K562 (cell line): ENCODE measurements around the gene FFAR1. TPM values are rescaled to one million over a fixed set of nuclear protein-coding genes. Genes with fewer than 3 reads are reported as not detected.
A peak's percentile ranks its signal among the peaks of the same experiment; 100 is the strongest.

ENCODE experiments used
- ATAC-seq: fragments of 200-7000 bp; cut with Tn5 transposase; 3 replicates; pipeline ENCODE4 v1.9.1; 2020; ENCODE audit warnings: moderate library complexity
- BruUV-seq: library from RNA; stranded (reverse); fragments of 400-500 nt; replicated peaks from 2 replicates; lab custom pipeline; 2021; lab: Mats Ljungman, UMichigan
- CTCF ChIA-PET: fragments of 300-600 bp; formaldehyde crosslinking; extraction: SDS; loops from one replicate; lab custom pipeline; 2021; ENCODE audit warnings: low intra/inter-chr PET ratio; lab: Yijun Ruan, JAX
- POLR2A ChIA-PET: fragments of 300-600, 350-650 bp; sonication (Branson Sonifier 250); formaldehyde crosslinking; extraction: SDS; loops from one replicate; lab custom pipeline; 2021; ENCODE audit warnings: antibody characterized with exemption, inconsistent platforms; lab: Yijun Ruan, JAX
- DNase-seq, 4 experiments: peaks; one replicate each; pipeline versions ENCODE4 v3.0.0 to v3.0.0-alpha.2; 2011 to 2018; ENCODE audit warnings: low spot score in 3 of 4, mixed read lengths in 3 of 4; ENCODE audit errors: extremely low read depth in 1 of 4
- FAIRE-seq: peaks from 2 replicates; lab custom pipeline; 2011; peaks lifted over from hg19 to GRCh38; lab: Jason Lieb, UNC
- H2AFZ ChIP-seq: 2 replicates; pipeline ENCODE4 v1.6.0; 2011; ENCODE audit warnings: low read depth, low read length, control low read depth, inconsistent platforms
- H3K27ac ChIP-seq: fragments of 200-600 bp; 3 replicates; pipeline ENCODE4 v1.8.0; 2011; ENCODE audit warnings: low read depth, mild to moderate bottlenecking, control low read depth, inconsistent platforms, low read length, moderate library complexity, mixed read lengths; ENCODE audit errors: extremely low read depth
- H3K27me3 ChIP-seq, 2 experiments: fragments of 300-600 bp in 1 of 2; 2 replicates in 1 of 2; 3 replicates in 1 of 2; pipeline versions ENCODE4 v1.6.0 to v1.8.0; 2011; ENCODE audit warnings: inconsistent platforms in 2 of 2, low read length in 2 of 2, mild to moderate bottlenecking in 1 of 2, mixed read lengths in 1 of 2, moderate library complexity in 1 of 2; ENCODE audit not compliant: control insufficient read depth in 2 of 2, insufficient read depth in 2 of 2
- H3K36me3 ChIP-seq: fragments of 300-600 bp; 3 replicates; pipeline ENCODE4 v1.8.0; 2011; ENCODE audit warnings: mild to moderate bottlenecking, low read length, inconsistent platforms; ENCODE audit not compliant: control insufficient read depth, insufficient read depth
- H3K4me1 ChIP-seq, 2 experiments: fragments of 200-600 bp in 1 of 2; replicated peaks in 1 of 2; 2 replicates in 1 of 2; 3 replicates in 1 of 2; pipeline versions ENCODE4 v1.5.1 to v1.8.0; 2011; ENCODE audit warnings: inconsistent platforms in 2 of 2, low read length in 2 of 2, mild to moderate bottlenecking in 1 of 2, mixed read lengths in 1 of 2, moderate library complexity in 1 of 2; ENCODE audit not compliant: control insufficient read depth in 2 of 2, insufficient read depth in 2 of 2
- H3K4me2 ChIP-seq: 2 replicates; pipeline ENCODE4 v1.6.1; 2011; ENCODE audit warnings: low read length, control low read depth, inconsistent platforms, mixed read lengths; ENCODE audit not compliant: insufficient read depth
- H3K4me3 ChIP-seq: fragments of 200-600 bp; sonication (generic), shearing (Covaris generic); 2 replicates; pipeline ENCODE4 v1.5.1; 2016; ENCODE audit warnings: control low read depth, inconsistent platforms
- H3K79me2 ChIP-seq: fragments of 200-600 bp; 3 replicates; pipeline ENCODE4 v1.8.0; 2011; ENCODE audit warnings: low read length, inconsistent platforms; ENCODE audit not compliant: control insufficient read depth, insufficient read depth
- H3K9ac ChIP-seq, 2 experiments: 2 replicates each; pipeline versions ENCODE4 v1.6.0 to v1.6.1; 2011; ENCODE audit warnings: low read depth in 2 of 2, low read length in 2 of 2, control low read depth in 1 of 2, inconsistent platforms in 1 of 2, mild to moderate bottlenecking in 1 of 2, mixed read lengths in 1 of 2; ENCODE audit not compliant: insufficient read depth in 1 of 2
- H3K9me1 ChIP-seq: one replicate; pipeline ENCODE4 v1.6.0; 2011; ENCODE audit warnings: inconsistent platforms, mild to moderate bottlenecking, low read length, moderate library complexity; ENCODE audit not compliant: control insufficient read depth, insufficient read depth
- H3K9me3 ChIP-seq: replicated peaks from 2 replicates; pipeline ENCODE4 v1.5.1; 2011; ENCODE audit warnings: low read depth, low read length, inconsistent platforms; ENCODE audit not compliant: control insufficient read depth, insufficient read depth
- H4K20me1 ChIP-seq: replicated peaks from 2 replicates; pipeline ENCODE4 v1.6.1; 2011; ENCODE audit warnings: low read length, inconsistent platforms, mixed read lengths; ENCODE audit not compliant: control insufficient read depth, insufficient read depth
- CHD4 ChIP-seq: fragments of 200-600 bp; sonication (generic); IDR thresholded peaks from 3 replicates; pipeline ENCODE4 v1.6.1; 2012; ENCODE audit warnings: low read depth, mild to moderate bottlenecking, mixed read lengths, low read length, inconsistent platforms; ENCODE audit not compliant: insufficient read depth, insufficient replicate concordance, poor library complexity, severe bottlenecking
- EGR1 ChIP-seq: fragments of 450-650 bp; conservative IDR thresholded peaks from 2 replicates; pipeline ENCODE4 v1.6.1; 2017; ENCODE audit warnings: mild to moderate bottlenecking
- L3MBTL2 ChIP-seq: fragments of 450-650 bp; IDR thresholded peaks from 2 replicates; pipeline ENCODE4 v1.6.1; 2016; ENCODE audit warnings: mild to moderate bottlenecking, moderate library complexity
- THRB ChIP-seq: fragments of 450-650 bp; formaldehyde crosslinking; conservative IDR thresholded peaks from 2 replicates; pipeline ENCODE4 v1.4.0; 2022; ENCODE audit warnings: mild to moderate bottlenecking, missing genetic modification characterization
- ZKSCAN1 ChIP-seq: fragments of 150-350 bp; IDR thresholded peaks from 2 replicates; pipeline ENCODE4 v1.6.1; 2016; ENCODE audit warnings: low read depth, low read length
- whole genome bisulfite sequencing: fragments of 100-300 bp; shearing (Covaris generic); methylation state at CpG from one replicate; pipeline ENCODE4 v1.1.6; 2016; ENCODE audit warnings: low coverage, mixed read lengths; ENCODE audit not compliant: insufficient coverage; ENCODE audit errors: missing lambda C conversion rate; 5-methylcytosine and 5-hydroxymethylcytosine counted together
- in situ Hi-C: fragments of 300-500 bp; cut with MboI; formaldehyde crosslinking; loops from 4 replicates; pipeline ENCODE4 v1.15.0; 2018; ENCODE audit warnings: inconsistent platforms, mixed read lengths
- intact Hi-C: fragments of 100-400 bp; cut with micrococcal nuclease; formaldehyde crosslinking; loops from 2 replicates; pipeline ENCODE4 v1.14.2; 2022
- polyA plus RNA-seq, 8 experiments: library from polyadenylated mRNA; depleted of rRNA in 4 of 8; stranded (reverse) in 5 of 8; unstranded in 3 of 8; fragments of >200 nt; fragmentation: Nextera tagmentation in 2 of 8; fragmentation: Illumina TruSeq in 1 of 8; extraction: Ambion mirVana in 2 of 8; extraction: Trizol in 1 of 8; gene quantifications; 2 replicates each; pipeline versions ENCODE4 v1.2.1 to v1.2.3, GENCODE V29; 2011 to 2014; ENCODE audit warnings: inconsistent platforms in 1 of 8, missing spikeins in 1 of 8
- total RNA-seq, 7 experiments: library from RNA; depleted of rRNA in 6 of 7; stranded (reverse); fragments of >200 nt in 6 of 7; fragmentation: Illumina TruSeq in 2 of 7; extraction: Trizol in 2 of 7; gene quantifications; 2 replicates each; pipeline versions ENCODE4 v1.2.1 to v1.2.3, GENCODE V29; 2011 to 2021; ENCODE audit warnings: low replicate concordance in 1 of 7

FFAR1 gene
- total and polyA plus RNA-seq, 9 of the 15 experiments (the other 6 are each of a cell fraction or from before 2014, with no cell fraction given), result not detected

- intact Hi-C loops (no loop called here), in situ Hi-C loops (no loop called here)
- 11% methylated on average over 10 of the region's 11 CpGs for WGBS
- TF ChIP-seq L3MBTL2 (peak; percentile 26; the same call in 1 of the 2 replicates), ZKSCAN1 (peak; percentile 66; the same call in 1 of the 2 replicates), THRB (CRISPR knock-in tag) (no peak), EGR1 (peak; percentile 62), CHD4 (no peak)
- Histone ChIP-seq H3K4me2 (no peak overlapping the region), H3K27me3 (0 out of 5 replicates have a peak, but pooled peaks cover 0 to 3% of the 10 kb centered on the region in 2 experiments), H3K79me2 (no peaks in the 10 kb centered on the region), H3K36me3 (no peaks in the 10 kb centered on the region), H3K9ac (no peak overlapping the region), H2AFZ (no peak overlapping the region), H4K20me1 (no peaks in the 10 kb centered on the region), H3K27ac (no peak overlapping the region), H3K4me3 (no peak overlapping the region), H3K4me1 (peaks cover 7 to 32% of the 10 kb centered on the region in 2 experiments; a peak in 3 of 5 replicates), H3K9me3 (no peaks in the 10 kb centered on the region), H3K9me1 (no peaks in the 10 kb centered on the region)
- ATAC-seq (no peak), FAIRE-seq (no peak), DNase-seq (peak in 1 of 4 experiments; percentile 4)
- ChIA-PET POLR2A (no interaction called here), CTCF (no interaction called here)
- BruUV-seq, result no TSS peak
These were observed 2.0 kb upstream of the FFAR1 start for GRCh38 chr19:35345671-35346111.
